ENCODE results near the gene GIPR.
A peak's percentile ranks its signal among the peaks of the same experiment; 100 is the strongest.
"Not testable (repeated sequence)": the region's sequence is repeated elsewhere in the genome, so short reads cannot be mapped to it uniquely, and the experiment has no call there.

Gene GIPR

GRCh38 chr19:45667620-45668341 lies at the start of gene GIPR:
Gene GIPR, plus strand, starts transcription at chr19:45668221. Its CDS starts 1,300 bp downstream, at chr19:45669521.
- DNase-seq, result no peak

GRCh38 chr19:45621389-45621788 lies 46.6 kb upstream of the GIPR start:
- no peak for DNase-seq

GRCh38 chr19:45621976-45622503 lies 46.0 kb upstream of the GIPR start:
- no peak for DNase-seq

- no peak for DNase-seq
Observed at GRCh38 chr19:45623984-45624383, 44.0 kb upstream of the GIPR start.

GRCh38 chr19:45628219-45628618 lies 39.8 kb upstream of the GIPR start:
- not testable (repeated sequence) for DNase-seq

- DNase-seq, result no peak
Observed at GRCh38 chr19:45629704-45630103, 38.3 kb upstream of the GIPR start.

- no peak for DNase-seq
Observed at GRCh38 chr19:45630463-45630862, 37.6 kb upstream of the GIPR start.

GRCh38 chr19:45632468-45633196 lies 35.4 kb upstream of the GIPR start:
- no peak for DNase-seq

GRCh38 chr19:45636275-45636674 lies 31.7 kb upstream of the GIPR start:
- no peak for DNase-seq

GRCh38 chr19:45636902-45637301 lies 31.1 kb upstream of the GIPR start:
- no peak for DNase-seq

- no peak for DNase-seq
Observed at GRCh38 chr19:45637890-45638667, 29.9 kb upstream of the GIPR start.

GRCh38 chr19:45638930-45639729 lies 28.9 kb upstream of the GIPR start, which contains the start of gene EML2:
Gene EML2, minus strand, starts transcription at chr19:45639397. Its CDS starts 21 bp downstream, at chr19:45639376.
- no peak for DNase-seq

GRCh38 chr19:45640849-45641273 lies 27.2 kb upstream of the GIPR start:
- DNase-seq, result no peak

- peak; percentile 53 for DNase-seq
Observed at GRCh38 chr19:45641274-45642105, 26.5 kb upstream of the GIPR start.

- DNase-seq, result peak; percentile 53
Observed at GRCh38 chr19:45643024-45643926, 24.7 kb upstream of the GIPR start.

- DNase-seq, result no peak
Observed at GRCh38 chr19:45643927-45644771, 23.9 kb upstream of the GIPR start.

- no peak for DNase-seq
Observed at GRCh38 chr19:45645068-45645630, 22.9 kb upstream of the GIPR start.

GRCh38 chr19:45645631-45646344 lies 22.2 kb upstream of the GIPR start:
- DNase-seq, result no peak

All from NCI-H1417 treated with DMSO at 0.1 percent for 48 hours (cell line).